ENCODE data around the gene TXLNG. TPM values are rescaled to one million over a fixed set of nuclear protein-coding genes. Genes with fewer than 3 reads are reported as not detected.

The TXLNG gene
- total RNA-seq, 1 experiment from 2014 or later: 10.7 TPM

- peak; percentile 86 for DNase-seq (ENCODE audit: low read depth)
These were observed 52.2 kb downstream of the TXLNG start for GRCh38 chrX:16838202-16839066.

GRCh38 chrX:16839219-16839851, 53.1 kb downstream of the TXLNG start:
- DNase-seq (ENCODE audit: low read depth): peak; percentile 26

- DNase-seq (ENCODE audit: low read depth): peak; percentile 77
These were observed 53.7 kb downstream of the TXLNG start for GRCh38 chrX:16839852-16840460.

GRCh38 chrX:16842684-16843083, 56.4 kb downstream of the TXLNG start:
- no peak for DNase-seq (ENCODE audit: low read depth)

GRCh38 chrX:16843208-16843909, 57.1 kb downstream of the TXLNG start:
- DNase-seq (ENCODE audit: low read depth): peak; percentile 36

GRCh38 chrX:16845686-16846085, 59.4 kb downstream of the TXLNG start:
- no peak for DNase-seq (ENCODE audit: low read depth)

GRCh38 chrX:16848541-16848940, 62.3 kb downstream of the TXLNG start:
- no peak for DNase-seq (ENCODE audit: low read depth)

- DNase-seq (ENCODE audit: low read depth): no peak
These were observed 65.2 kb downstream of the TXLNG start for GRCh38 chrX:16851421-16851820.

GRCh38 chrX:16851827-16852226, 65.6 kb downstream of the TXLNG start:
- DNase-seq (ENCODE audit: low read depth): no peak

- no peak for DNase-seq (ENCODE audit: low read depth)
These were observed 66.4 kb downstream of the TXLNG start for GRCh38 chrX:16852617-16853179.

- peak; percentile 25 for DNase-seq (ENCODE audit: low read depth)
These were observed 67.3 kb downstream of the TXLNG start for GRCh38 chrX:16853537-16853936.

- DNase-seq (ENCODE audit: low read depth): no peak
These were observed 69.3 kb downstream of the TXLNG start for GRCh38 chrX:16855363-16856075.

GRCh38 chrX:16856076-16856404, 69.8 kb downstream of the TXLNG start:
- DNase-seq (ENCODE audit: low read depth): peak; percentile 86

- no peak for DNase-seq (ENCODE audit: low read depth)
These were observed 70.5 kb downstream of the TXLNG start for GRCh38 chrX:16856744-16857143.

- DNase-seq (ENCODE audit: low read depth): no peak
These were observed 76.6 kb downstream of the TXLNG start for GRCh38 chrX:16862829-16863228.

GRCh38 chrX:16867947-16868346, 81.7 kb downstream of the TXLNG start:
- no peak for DNase-seq (ENCODE audit: low read depth)

- DNase-seq (ENCODE audit: low read depth): no peak
These were observed 82.7 kb downstream of the TXLNG start for GRCh38 chrX:16868920-16869319.

GRCh38 chrX:16869393-16870094, 83.3 kb downstream of the TXLNG start:
- peak; percentile 39 for DNase-seq (ENCODE audit: low read depth)

GRCh38 chrX:16870095-16870861, 84.0 kb downstream of the TXLNG start, which contains the start of gene RBBP7:
TSS of gene RBBP7 (minus strand) at chrX:16870362. CDS start at chrX:16870053, 309 bp downstream.
- peak; percentile 90 for DNase-seq (ENCODE audit: low read depth)
